ENCODE data around the gene WDR90.
A peak's percentile ranks its signal among the peaks of the same experiment; 100 is the strongest.

WDR90 gene

GRCh38 chr16:636206-637080, 12.7 kb upstream of the WDR90 start, which contains the start of gene METTL26:
TSS of gene METTL26 (minus strand) at chr16:636305. CDS start at chr16:636290, 15 bp downstream.
- H3K27ac ChIP-seq (ENCODE audit: low read depth, low read length), result peak within 1 kb of the TSS; percentile 67
- H3K4me2 ChIP-seq (ENCODE audit: low read length), result peak within 1 kb of the TSS; percentile 95
- peaks cover 16% of the 10 kb centered on the region for H3F3A ChIP-seq (ENCODE audit: control insufficient read depth, insufficient read depth)
- H4K20me1 ChIP-seq (ENCODE audit: control insufficient read depth, insufficient read depth, low read depth, low read length), result no peaks in the 10 kb centered on the region
- no peaks in the 10 kb centered on the region for H3K9me3 ChIP-seq (ENCODE audit: control insufficient read depth, insufficient read depth, low read length)
- H3K27me3 ChIP-seq (ENCODE audit: control insufficient read depth, low read length), result no peaks in the 10 kb centered on the region
- peaks cover 32% of the 10 kb centered on the region for H3K79me2 ChIP-seq (ENCODE audit: control insufficient read depth, low read length)
- H3K36me3 ChIP-seq (ENCODE audit: control insufficient read depth, low read length), result peaks cover 29% of the 10 kb centered on the region
- H3K9me2 ChIP-seq (replicated peaks; ENCODE audit: control insufficient read depth, low read length), result no peaks in the 10 kb centered on the region
- H3K4me1 ChIP-seq (ENCODE audit: control insufficient read depth, low read length), result peaks cover 48% of the 10 kb centered on the region
- TF ChIP-seq EZH2phosphoT487 (IDR thresholded peaks at IDR 0.05; ENCODE audit: borderline replicate concordance, low read length) (no peak), CTCF (IDR thresholded peaks at IDR 0.05; ENCODE audit: low read depth, low read length, poor library complexity, severe bottlenecking) (no peak)
- peak within 1 kb of the TSS; percentile 82 for H3K4me3 ChIP-seq (ENCODE audit: low read length)

- TF ChIP-seq CTCF (IDR thresholded peaks at IDR 0.05; ENCODE audit: low read depth, low read length, poor library complexity, severe bottlenecking) (no peak), EZH2phosphoT487 (IDR thresholded peaks at IDR 0.05; ENCODE audit: borderline replicate concordance, low read length) (no peak)
- no peaks in the 10 kb centered on the region for H3K9me2 ChIP-seq (replicated peaks; ENCODE audit: control insufficient read depth, low read length)
- H3K79me2 ChIP-seq (ENCODE audit: control insufficient read depth, low read length), result peaks cover 41% of the 10 kb centered on the region
- H3K27ac ChIP-seq (ENCODE audit: low read depth, low read length), result peak overlapping the region; percentile 67
- H3K4me1 ChIP-seq (ENCODE audit: control insufficient read depth, low read length), result peaks cover 48% of the 10 kb centered on the region
- H3K9me3 ChIP-seq (ENCODE audit: control insufficient read depth, insufficient read depth, low read length), result no peaks in the 10 kb centered on the region
- H4K20me1 ChIP-seq (ENCODE audit: control insufficient read depth, insufficient read depth, low read depth, low read length), result no peaks in the 10 kb centered on the region
- peaks cover 30% of the 10 kb centered on the region for H3K36me3 ChIP-seq (ENCODE audit: control insufficient read depth, low read length)
- peaks cover 16% of the 10 kb centered on the region for H3F3A ChIP-seq (ENCODE audit: control insufficient read depth, insufficient read depth)
- peak overlapping the region; percentile 82 for H3K4me3 ChIP-seq (ENCODE audit: low read length)
- H3K27me3 ChIP-seq (ENCODE audit: control insufficient read depth, low read length), result no peaks in the 10 kb centered on the region
- peak overlapping the region; percentile 95 for H3K4me2 ChIP-seq (ENCODE audit: low read length)
Measured at GRCh38 chr16:637081-638018, 11.8 kb upstream of the WDR90 start.

GRCh38 chr16:638034-638543, 11.1 kb upstream of the WDR90 start:
- no peak for TF ChIP-seq CTCF (IDR thresholded peaks at IDR 0.05; ENCODE audit: low read depth, low read length, poor library complexity, severe bottlenecking)
- H3K9me2 ChIP-seq (replicated peaks; ENCODE audit: control insufficient read depth, low read length), result no peaks in the 10 kb centered on the region
- H3K4me2 ChIP-seq (ENCODE audit: low read length), result peak overlapping the region; percentile 77
- H3K27ac ChIP-seq (ENCODE audit: low read depth, low read length), result no peak overlapping the region
- no peaks in the 10 kb centered on the region for H3K27me3 ChIP-seq (ENCODE audit: control insufficient read depth, low read length)
- peaks cover 54% of the 10 kb centered on the region for H3K4me1 ChIP-seq (ENCODE audit: control insufficient read depth, low read length)
- no peaks in the 10 kb centered on the region for H4K20me1 ChIP-seq (ENCODE audit: control insufficient read depth, insufficient read depth, low read depth, low read length)
- peaks cover 48% of the 10 kb centered on the region for H3K79me2 ChIP-seq (ENCODE audit: control insufficient read depth, low read length)
- H3K4me3 ChIP-seq (ENCODE audit: low read length), result no peak overlapping the region
- H3K36me3 ChIP-seq (ENCODE audit: control insufficient read depth, low read length), result peaks cover 34% of the 10 kb centered on the region
- H3F3A ChIP-seq (ENCODE audit: control insufficient read depth, insufficient read depth), result peaks cover 16% of the 10 kb centered on the region
- no peaks in the 10 kb centered on the region for H3K9me3 ChIP-seq (ENCODE audit: control insufficient read depth, insufficient read depth, low read length)
